Natural killer cell (primary cell): Measurements from ENCODE around the gene FBXO31. TPM values are rescaled to one million over a fixed set of nuclear protein-coding genes. Genes with fewer than 3 reads are reported as not detected.

Experiments used
- ATAC-seq, 3 donors: fragments of 150-1000 bp in 2 of 3; fragments of 200-7000 bp in 1 of 3; cut with Tn5 transposase; 1 replicate in 1 of 3; 2 replicates in 2 of 3; pipeline ENCODE4 v1.10.0; 2021; ENCODE audit warnings: mild to moderate bottlenecking in 2 of 3, moderate library complexity in 2 of 3
- DNase-seq, 2 donors: peaks; one replicate each; pipeline versions ENCODE4 v3.0.0 to v3.0.0-alpha.2; 2013 to 2021; ENCODE audit warnings: mixed read lengths in 1 of 2
- H3K27ac ChIP-seq: one replicate; pipeline ENCODE4 v1.5.1; 2013; ENCODE audit warnings: mild to moderate bottlenecking, low read length
- H3K27me3 ChIP-seq: one replicate; pipeline ENCODE4 v1.6.1; 2013; ENCODE audit warnings: low read length; ENCODE audit not compliant: control insufficient read depth, insufficient read depth
- H3K36me3 ChIP-seq: one replicate; pipeline ENCODE4 v1.6.1; 2013; ENCODE audit warnings: low read length; ENCODE audit not compliant: control insufficient read depth, insufficient read depth
- H3K4me1 ChIP-seq: one replicate; pipeline ENCODE4 v1.6.1; 2013; ENCODE audit warnings: low read length; ENCODE audit not compliant: control insufficient read depth, insufficient read depth
- H3K4me3 ChIP-seq: one replicate; pipeline ENCODE4 v1.5.1; 2013; ENCODE audit warnings: low read length
- H3K9me3 ChIP-seq: one replicate; pipeline ENCODE4 v1.6.1; 2013; ENCODE audit warnings: low read length; ENCODE audit not compliant: control insufficient read depth, insufficient read depth
- H3K27ac Mint-ChIP-seq, 2 donors: one replicate each; pipeline ENCODE4 v1.8.0; 2022; ENCODE audit warnings: mild to moderate bottlenecking in 2 of 2, mixed read lengths in 2 of 2, moderate library complexity in 1 of 2
- H3K27me3 Mint-ChIP-seq, 2 donors: one replicate each; pipeline ENCODE4 v1.8.0; 2022; ENCODE audit warnings: low read depth in 2 of 2, mixed read lengths in 2 of 2
- H3K36me3 Mint-ChIP-seq: one replicate; pipeline ENCODE4 v1.8.0; 2022; ENCODE audit warnings: mixed read lengths
- H3K4me1 Mint-ChIP-seq, 2 donors: one replicate each; pipeline ENCODE4 v1.8.0; 2022; ENCODE audit warnings: mixed read lengths in 2 of 2
- H3K4me3 Mint-ChIP-seq: one replicate; pipeline ENCODE4 v1.8.0; 2022; ENCODE audit warnings: mild to moderate bottlenecking, moderate library complexity, mixed read lengths
- H3K9me3 Mint-ChIP-seq, 2 donors: one replicate each; pipeline ENCODE4 v1.8.0; 2022; ENCODE audit warnings: mixed read lengths in 2 of 2
- CTCF ChIP-seq: fragments of 200-600 bp; IDR thresholded peaks from one replicate; pipeline ENCODE4 v1.8.0; 2022; ENCODE audit warnings: antibody characterized with exemption
- WGBS: methylation state at CpG from one replicate; pipeline ENCODE4 v1.1.7; 2013; ENCODE audit warnings: missing lambda C conversion rate; ENCODE audit not compliant: insufficient coverage; 5-methylcytosine and 5-hydroxymethylcytosine counted together
- intact Hi-C: fragments of 100-400 bp; cut with micrococcal nuclease; formaldehyde crosslinking; loops from one replicate; pipeline ENCODE4 v1.14.2; 2022
- total RNA-seq, 4 donors: library from RNA; stranded (reverse); fragments of 120-200 nt in 1 of 4; gene quantifications; one replicate each; pipeline versions ENCODE4 v1.2.3 to v1.2.4, GENCODE V29; 2013 to 2022

The FBXO31 gene
- total RNA-seq, 3 donors from 2014 or later (not counting 1 experiment from before 2014, with no cell fraction given): 32.2 to 47.2 (median 37.6) TPM

- no peak for DNase-seq
- Mint-ChIP-seq H3K36me3 (no peaks in the 10 kb centered on the region), H3K4me3 (peak overlapping the region; percentile 91), H3K27ac (peak overlapping the region; percentile 88 to 92), H3K9me3 (no peaks in the 10 kb centered on the region), H3K4me1 (peaks cover 36 to 41% of the 10 kb centered on the region in 2 donors), H3K27me3 (no peaks in the 10 kb centered on the region)
- Histone ChIP-seq H3K4me3 (no peak overlapping the region), H3K4me1 (peaks cover 33% of the 10 kb centered on the region), H3K27ac (no peak overlapping the region), H3K9me3 (no peaks in the 10 kb centered on the region), H3K36me3 (peaks cover 9% of the 10 kb centered on the region), H3K27me3 (no peaks in the 10 kb centered on the region)
- intact Hi-C loops: loop anchor here (2.0 to 10.0 kb wide), 2 partner anchors 69 to 101 kb away; partner anchors contain the start of gene ZCCHC14
- ATAC-seq: no peak
- TF ChIP-seq CTCF: no peak
- WGBS: 94% methylated on average over 6 of the region's 6 CpGs
These were observed 10.1 kb upstream of the FBXO31 start for GRCh38 chr16:87393680-87394055.

GRCh38 chr16:87392821-87393679, 9.5 kb upstream of the FBXO31 start:
- DNase-seq (peak; percentile 31 to 58), ATAC-seq (no peak)
- H3K27me3 ChIP-seq: no peaks in the 10 kb centered on the region
- H3K36me3 Mint-ChIP-seq: no peaks in the 10 kb centered on the region
- H3K27me3 Mint-ChIP-seq: no peaks in the 10 kb centered on the region
- intact Hi-C loops: loop anchor here (1.0 to 10.0 kb wide), 2 partner anchors 102 to 372 kb away; partner anchors contain the start of genes KLHDC4 and ZCCHC14
- H3K9me3 Mint-ChIP-seq: no peaks in the 10 kb centered on the region
- peaks cover 42 to 43% of the 10 kb centered on the region in 2 donors for H3K4me1 Mint-ChIP-seq
- peaks cover 36% of the 10 kb centered on the region for H3K4me1 ChIP-seq
- H3K27ac Mint-ChIP-seq: peak overlapping the region; percentile 88 to 92
- H3K9me3 ChIP-seq: no peaks in the 10 kb centered on the region
- TF ChIP-seq CTCF: no peak
- H3K36me3 ChIP-seq: peaks cover 3% of the 10 kb centered on the region
- 3% methylated on average over 53 of the region's 53 CpGs for WGBS
- H3K4me3 Mint-ChIP-seq: peak overlapping the region; percentile 91
- peak overlapping the region; percentile 53 for H3K27ac ChIP-seq
- peak overlapping the region; percentile 57 for H3K4me3 ChIP-seq

- H3K4me1 ChIP-seq: peaks cover 43% of the 10 kb centered on the region
- Mint-ChIP-seq H3K4me1 (peaks cover 51 to 52% of the 10 kb centered on the region in 2 donors), H3K4me3 (peak within 1 kb of the TSS; percentile 92), H3K9me3 (no peaks in the 10 kb centered on the region), H3K36me3 (no peaks in the 10 kb centered on the region), H3K27me3 (no peaks in the 10 kb centered on the region), H3K27ac (peak within 1 kb of the TSS; percentile 96 to 97)
- no peak for TF ChIP-seq CTCF
- H3K36me3 ChIP-seq: peaks cover 3% of the 10 kb centered on the region
- intact Hi-C loops: loop anchor here (1.0 to 10.0 kb wide), 2 partner anchors 103 to 373 kb away; partner anchors contain the start of genes KLHDC4 and ZCCHC14
- no peaks in the 10 kb centered on the region for H3K9me3 ChIP-seq
- DNase-seq (peak; percentile 99 to 100), ATAC-seq (peak; percentile 57 to 83 (median 71))
- H3K4me3 ChIP-seq: peak within 1 kb of the TSS; percentile 57
- under 1% methylated on average over 113 of the region's 113 CpGs for WGBS
- peak within 1 kb of the TSS; percentile 79 for H3K27ac ChIP-seq
- H3K27me3 ChIP-seq: no peaks in the 10 kb centered on the region
These were observed 8.6 kb upstream of the FBXO31 start, which contains the start of gene MAP1LC3B for GRCh38 chr16:87391950-87392820. Gene MAP1LC3B (plus strand): TSS chr16:87392336. CDS start chr16:87392428, 92 bp downstream.
